HG02884 (cell line): ENCODE results near the gene SORL1.
A peak's percentile ranks its signal among the peaks of the same experiment; 100 is the strongest.

Source experiments
- ATAC-seq: cut with Tn5 transposase; IDR thresholded peaks from one replicate; pipeline ENCODE4 v1.9.1; 2021; ENCODE audit warnings: mild to moderate bottlenecking, moderate library complexity; ENCODE audit not compliant: unreplicated experiment

SORL1 gene

DNA sequence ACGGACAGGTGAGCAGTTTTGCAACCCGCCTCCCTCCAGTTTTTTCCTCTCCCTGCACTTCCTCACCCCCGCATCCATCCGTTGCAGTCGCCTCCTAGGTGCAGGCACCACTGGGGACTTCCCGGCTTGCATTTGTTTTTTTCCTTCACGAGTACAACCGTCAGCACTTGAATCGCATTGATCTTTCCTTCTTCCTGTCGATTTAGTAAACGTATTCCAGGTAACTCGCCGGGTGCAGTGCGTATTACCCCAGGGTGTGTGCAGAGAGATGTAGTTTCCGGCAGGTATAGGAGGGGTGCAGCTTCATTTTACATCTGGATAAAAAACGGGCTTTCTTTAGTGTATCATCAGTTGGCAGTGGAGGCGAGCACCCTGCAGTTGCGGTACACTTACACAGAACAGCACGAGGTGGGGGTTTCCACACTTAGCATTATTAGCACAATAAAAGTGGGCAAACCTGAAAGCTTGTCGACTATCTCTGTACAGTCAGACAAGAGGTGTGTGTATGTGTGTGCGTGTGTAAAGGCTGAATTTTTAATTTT lies 566 bp downstream of the SORL1 start, which contains the start of gene SORL1-AS1:
Gene SORL1-AS1, minus strand, starts transcription at position 359 of the 542 bp plus-strand sequence.
- ATAC-seq: no peak

DNA sequence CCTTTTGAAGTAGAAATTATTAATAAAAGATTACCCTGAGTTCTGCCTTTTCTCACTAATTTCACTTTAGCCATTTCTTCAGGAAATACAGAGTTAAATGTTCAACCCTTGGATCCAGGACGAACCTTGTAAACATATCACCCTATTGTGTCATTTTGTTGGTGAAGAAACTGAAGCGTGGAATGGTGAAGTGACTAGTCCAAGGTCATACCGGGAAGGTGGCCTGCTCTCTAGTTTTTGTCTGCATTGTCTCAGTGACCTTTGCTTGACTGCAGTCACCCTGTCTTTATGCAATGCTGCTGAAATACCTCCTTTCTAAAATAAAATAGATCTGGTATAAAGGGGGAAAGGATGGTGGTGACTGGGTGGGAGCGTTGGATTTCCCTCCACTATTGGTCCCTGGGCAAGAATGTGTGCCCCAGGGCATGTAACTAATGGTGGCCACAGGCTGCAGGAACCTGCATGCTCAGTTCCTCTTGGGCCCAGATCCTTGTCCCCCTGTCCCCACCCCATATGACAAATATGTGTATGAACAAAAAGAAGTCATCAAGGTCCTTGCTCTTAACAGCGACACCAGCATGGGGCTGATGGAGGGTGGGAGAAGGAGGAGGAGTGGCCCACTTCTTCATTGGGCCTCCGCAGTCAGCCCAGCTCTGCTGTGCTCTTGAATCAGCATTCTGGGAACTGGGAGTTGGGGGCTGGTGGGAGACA lies 1.6 kb downstream of the SORL1 start:
- no peak for ATAC-seq

DNA sequence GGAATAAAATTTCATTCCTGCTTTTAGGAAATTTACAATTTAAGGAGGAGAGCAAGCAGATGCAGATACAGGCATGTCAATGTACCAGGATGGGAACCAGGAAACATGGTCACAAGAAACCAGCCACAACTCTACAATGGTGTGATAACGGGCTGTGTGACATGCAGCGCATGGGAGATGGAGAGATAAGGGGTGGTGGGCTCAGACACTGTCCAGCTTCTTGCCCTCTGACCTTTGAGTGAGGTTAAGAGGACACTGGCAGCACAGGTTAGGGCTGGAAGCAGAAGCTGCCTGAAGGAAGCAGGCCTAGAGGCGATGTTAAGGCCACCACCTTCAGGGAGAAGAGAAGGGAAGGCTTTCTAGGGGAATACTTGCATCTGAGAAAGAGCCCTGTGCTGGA lies 3.0 kb downstream of the SORL1 start:
- ATAC-seq: no peak

DNA sequence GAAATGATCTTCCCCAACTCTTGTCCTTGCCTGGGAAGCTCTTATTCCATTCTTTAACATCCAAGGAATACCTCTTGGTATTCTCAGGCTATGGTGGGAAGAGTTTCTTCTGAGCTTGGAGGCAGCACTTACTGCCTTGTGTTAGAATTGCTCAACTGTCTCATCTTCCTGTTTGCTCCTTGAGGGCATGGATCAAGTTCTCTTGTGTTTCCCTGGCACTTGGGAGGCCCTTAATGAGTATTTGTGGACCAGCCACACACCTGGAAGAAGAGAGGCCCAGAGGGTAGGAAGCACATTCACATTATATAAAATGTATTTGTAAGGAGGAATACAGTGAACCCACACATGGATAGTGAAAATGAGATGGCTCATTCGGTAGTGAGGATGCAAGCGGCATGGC lies 4.0 kb downstream of the SORL1 start:
- ATAC-seq: no peak

DNA sequence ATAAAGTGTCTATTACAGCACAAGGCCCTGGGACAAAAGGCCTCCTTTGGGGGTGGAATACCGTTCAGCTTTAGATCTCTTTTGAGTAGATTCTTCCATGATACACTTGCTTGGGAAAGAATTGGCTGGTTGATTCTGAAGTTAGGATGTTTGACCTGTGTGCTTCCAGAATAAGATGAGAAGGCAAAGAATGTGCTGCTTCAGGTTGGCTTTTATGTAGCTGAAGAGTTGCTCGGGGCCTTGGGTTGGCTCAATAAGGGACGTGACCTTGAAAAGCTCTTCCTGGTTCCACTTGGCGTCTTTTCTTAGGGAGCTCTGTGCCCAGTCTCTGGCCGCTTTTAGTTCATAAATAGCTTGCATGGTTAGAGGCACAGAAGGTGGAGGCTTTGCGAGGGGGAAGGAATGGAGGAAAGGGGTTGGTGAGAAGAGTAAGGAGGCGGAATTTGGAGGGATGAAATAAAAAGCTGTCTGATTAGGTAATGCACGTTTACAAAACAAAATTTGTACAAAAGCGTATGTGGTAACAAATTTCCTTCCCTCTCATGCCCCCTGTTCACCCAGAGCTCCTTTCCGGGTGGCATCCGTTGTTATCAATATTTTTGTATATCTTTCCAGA lies 4.8 kb downstream of the SORL1 start:
- ATAC-seq: no peak

DNA sequence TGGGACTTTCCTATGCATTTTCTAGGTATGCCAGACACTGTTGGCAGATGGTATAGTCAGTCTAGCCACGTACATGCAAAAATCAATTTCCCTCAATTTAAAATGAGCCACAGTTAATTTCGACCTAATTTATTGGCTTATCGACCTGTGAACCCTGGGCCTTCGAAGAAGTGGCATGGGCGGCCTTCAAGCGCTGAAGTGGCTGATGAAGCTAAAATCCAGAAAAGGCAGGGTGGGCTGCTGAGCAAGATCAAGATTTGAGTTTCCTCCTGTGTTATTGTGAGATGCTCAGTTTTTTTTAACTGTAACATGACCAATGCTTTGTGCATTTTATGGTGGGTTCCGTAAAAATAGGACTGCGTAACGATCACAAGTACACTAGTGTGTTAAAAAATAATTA lies 6.4 kb downstream of the SORL1 start:
- no peak for ATAC-seq

DNA sequence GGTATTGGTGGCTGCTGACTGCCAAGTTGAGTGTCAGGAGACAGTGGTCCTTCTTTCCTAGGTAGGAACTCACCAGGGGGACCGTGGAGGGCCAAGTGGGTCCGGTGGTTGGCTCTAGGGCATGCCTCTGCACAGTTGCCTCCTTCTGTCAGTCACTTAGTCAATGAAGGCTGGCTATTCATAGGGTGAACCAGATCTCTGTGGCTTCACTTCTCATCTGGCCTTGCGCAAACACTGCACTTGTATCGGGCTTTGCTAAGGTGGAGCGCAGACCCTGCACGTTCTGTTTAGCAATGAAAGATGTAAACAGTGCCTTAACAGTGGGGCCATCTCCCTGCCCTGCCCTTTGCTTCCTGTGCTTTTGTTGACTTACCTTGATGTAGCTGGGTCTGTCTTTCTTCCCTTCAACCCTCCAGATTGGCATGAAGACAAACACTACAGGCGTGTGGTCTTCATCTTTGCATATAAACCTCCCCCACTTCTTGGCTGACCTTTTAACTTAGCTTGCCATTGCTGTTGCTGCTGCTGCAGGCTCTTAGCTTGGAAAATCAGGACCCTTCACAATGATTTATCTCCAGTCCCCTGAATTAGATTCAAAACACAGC lies 7.4 kb downstream of the SORL1 start:
- no peak for ATAC-seq

DNA sequence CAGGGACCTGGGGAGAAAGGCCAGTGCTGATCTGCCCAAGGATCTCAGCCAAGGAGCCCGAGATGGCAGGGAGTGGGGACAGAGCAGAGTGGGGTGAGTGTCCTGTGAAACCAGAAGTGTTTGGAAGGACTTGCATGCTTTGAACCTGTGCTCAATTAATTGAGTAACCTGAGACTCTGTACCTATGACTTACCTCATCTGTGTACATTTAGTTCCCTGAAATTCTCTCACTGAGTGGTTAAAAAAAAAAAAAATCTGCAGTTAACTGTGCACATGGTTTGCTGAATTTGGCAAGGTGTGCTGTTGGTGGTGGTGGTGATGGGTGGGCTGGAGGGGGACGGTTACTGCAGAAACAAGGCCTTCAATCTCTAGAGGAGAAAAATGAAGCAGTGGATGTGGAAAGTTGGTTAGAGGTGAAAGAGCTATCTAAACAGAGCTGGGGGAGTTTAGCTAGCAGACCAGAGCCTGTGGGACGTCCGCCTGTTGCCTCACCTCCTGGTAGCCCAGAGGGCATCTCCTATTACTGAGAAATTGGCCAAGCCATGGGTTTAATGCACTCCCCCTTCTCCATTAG lies 8.9 kb downstream of the SORL1 start:
- ATAC-seq: no peak

DNA sequence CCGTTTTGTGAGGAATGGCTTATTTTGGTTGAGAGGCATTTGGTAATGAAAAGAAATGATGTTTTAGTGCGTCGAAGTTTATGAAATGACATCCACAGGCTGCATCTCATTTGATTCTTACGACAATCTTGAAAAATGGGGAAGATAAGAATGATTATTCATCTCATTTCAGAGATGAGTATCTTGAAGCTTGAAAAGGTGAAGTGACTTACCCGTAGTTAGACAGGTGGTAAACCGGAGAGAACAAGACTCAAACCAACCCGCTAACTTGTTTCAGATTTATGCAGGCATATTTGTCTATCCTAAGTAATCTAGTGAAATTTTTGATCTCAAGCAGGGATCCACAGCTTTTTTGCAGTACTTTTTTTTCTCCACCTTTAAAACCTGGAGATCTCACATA lies 9.7 kb downstream of the SORL1 start:
- ATAC-seq: no peak

DNA sequence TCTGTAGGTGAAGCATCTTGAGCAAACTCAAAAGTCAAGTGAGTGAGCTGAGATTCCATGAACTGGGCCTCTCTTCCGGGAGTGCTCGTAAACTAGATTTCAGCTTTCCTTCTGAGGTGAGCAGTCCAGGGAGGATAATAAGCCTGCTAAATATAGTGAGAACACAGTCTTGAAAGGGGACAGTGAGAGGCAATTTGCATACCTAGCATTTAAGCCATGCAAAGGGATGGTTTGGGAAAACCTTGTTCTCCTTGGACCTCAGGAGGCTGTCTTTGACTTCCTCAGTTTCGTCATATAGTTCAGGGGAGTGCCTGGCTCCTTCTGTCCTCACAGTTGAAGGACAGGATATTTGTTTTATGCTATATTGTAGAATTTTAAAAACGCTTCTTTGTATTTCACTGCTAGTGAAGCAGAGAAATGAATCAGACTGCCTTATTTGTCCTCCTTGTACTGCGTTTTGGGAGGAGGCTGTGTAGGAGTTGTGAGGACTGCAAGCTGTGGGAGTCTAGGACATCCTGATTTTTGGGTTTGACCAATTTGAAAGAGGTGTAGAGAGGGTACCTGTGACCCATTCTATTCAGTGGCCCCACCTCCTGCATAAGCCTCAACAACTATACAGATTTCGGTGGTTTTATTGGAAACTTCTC lies 11.7 kb downstream of the SORL1 start:
- no peak for ATAC-seq

DNA sequence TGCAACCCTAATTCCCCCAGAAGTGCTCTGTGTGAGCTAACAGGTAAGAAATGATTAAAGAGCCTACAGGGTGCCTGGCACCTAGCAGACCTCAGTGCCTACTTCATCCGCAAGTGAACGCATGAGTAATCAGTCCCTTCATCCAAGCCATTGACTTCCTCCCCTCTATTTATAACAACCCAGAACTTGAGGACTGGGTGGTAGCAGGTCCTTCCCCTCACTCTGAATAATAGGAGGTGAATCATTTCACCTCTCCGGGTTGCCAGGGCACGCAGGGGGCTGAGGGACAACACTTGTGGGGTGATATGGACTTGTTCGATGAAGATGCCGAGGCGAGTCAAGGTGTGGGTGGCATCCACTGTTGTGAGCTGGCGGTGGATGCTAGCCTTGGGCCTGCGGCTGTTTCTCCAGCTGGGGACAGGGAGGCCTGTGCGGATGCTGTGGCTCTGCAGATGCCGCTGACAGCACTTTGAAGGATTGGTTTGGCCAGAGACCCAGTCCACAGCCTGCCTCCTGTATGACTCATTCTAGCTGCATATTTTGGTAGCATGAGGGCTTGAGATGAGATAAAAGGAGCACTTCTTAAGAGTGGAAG lies 12.3 kb downstream of the SORL1 start:
- ATAC-seq: no peak

DNA sequence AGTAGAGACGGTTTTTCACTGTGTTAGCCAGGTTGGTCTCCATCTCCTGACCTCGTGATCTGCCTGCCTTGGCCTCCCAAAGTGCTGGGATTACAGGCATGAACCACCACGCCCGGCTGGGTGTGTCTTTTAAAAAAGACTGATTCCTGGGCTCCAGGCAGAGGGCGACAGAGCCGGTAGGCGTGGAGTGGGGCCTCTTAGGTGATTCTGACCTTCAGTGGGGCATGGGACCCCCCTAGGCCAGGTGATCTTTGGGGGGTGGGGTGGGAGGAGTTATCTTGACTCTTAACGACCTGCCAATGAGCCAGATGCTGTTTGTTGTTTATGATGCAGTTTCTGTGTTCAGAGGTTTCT lies 13.6 kb downstream of the SORL1 start:
- ATAC-seq: no peak

DNA sequence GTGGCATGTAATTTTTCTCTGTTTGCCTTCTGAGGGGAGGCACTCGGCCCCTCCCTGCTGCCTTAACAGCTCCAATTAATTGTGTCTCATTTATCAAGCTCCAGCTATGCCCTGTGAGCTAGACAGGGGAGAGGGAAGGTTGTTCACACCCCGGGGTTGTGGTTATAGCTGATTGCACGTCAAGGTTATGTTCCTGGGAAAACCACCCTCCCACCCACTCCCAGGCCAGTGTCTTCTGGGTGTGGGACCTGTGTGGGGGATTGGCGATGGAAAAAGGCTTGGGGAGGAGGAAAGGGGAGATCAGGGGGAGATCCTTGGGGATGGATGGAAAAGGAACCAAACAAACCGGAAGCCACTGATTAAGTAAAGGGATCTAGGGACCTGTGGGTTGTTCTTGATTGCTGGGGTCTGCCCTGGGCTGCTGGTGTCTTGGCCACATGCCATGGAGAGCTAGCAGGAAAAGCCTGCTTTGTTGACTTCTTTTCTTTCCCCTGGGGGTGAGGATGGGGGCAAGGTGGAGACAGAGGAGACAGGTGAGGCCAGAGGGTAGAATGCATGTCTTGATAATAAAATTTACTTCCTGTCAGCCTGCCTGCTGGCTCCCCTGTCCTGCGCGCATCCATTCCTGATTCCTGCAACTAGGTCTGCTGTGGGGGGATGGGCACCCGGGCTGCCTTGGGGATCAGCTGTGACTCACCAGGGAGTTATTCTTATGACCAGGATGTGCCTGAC lies 14.1 kb downstream of the SORL1 start:
- ATAC-seq: no peak

DNA sequence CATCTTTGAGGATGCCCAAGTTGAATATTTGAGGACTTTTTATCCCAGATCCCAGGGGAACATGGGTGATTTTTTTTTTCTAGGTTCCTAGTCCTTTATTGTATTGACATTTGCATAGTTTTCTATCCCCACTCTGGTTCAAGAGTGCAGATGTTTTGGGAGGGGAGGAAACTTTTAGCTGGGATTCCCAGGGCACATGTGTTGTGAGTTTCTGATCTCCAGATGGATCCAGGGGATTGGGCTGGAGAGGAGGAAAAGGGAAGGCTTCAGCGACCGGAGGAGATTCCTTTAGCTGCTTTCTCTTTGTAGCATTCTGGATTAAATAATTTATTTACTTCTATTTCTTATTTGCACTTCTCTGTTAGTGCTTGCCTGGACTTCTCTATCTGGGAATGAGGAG lies 15.4 kb downstream of the SORL1 start:
- no peak for ATAC-seq

DNA sequence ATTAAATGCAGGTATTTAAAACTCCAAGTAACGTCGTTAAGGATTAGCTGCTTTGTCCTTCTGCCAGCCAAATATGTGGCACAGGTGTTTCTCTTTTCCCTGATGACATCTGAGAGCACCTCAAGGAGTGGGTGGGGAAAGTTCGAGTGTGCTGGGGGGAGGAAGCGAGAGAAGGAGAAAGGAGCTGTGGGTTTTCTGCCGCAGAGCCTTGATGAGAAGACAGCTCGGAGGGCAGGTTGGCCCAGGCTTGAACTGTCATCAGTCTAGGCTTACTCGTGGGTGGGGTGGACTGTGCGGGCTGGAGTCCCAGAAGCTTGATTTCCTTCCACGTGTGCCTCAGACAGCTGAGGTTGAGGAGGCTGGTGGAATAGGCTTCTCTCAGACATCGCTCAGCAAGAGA lies 15.9 kb downstream of the SORL1 start:
- peak; percentile 63 for ATAC-seq

DNA sequence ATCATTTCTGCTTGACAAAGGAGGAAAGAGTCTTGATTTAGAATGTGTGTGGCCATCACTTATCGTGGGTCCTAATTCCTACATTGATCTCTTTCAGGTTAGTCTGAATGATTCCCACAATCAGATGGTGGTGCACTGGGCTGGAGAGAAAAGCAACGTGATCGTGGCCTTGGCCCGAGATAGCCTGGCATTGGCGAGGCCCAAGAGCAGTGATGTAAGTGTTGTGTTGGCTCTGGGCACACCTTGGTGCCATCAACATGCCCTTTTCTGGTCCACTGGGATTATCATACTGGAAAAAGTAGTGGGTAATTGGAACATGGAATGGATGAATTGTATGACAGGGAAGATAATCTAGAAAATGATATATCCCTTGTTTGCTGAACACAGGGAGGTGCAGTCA lies 17.8 kb downstream of the SORL1 start:
- ATAC-seq: no peak

DNA sequence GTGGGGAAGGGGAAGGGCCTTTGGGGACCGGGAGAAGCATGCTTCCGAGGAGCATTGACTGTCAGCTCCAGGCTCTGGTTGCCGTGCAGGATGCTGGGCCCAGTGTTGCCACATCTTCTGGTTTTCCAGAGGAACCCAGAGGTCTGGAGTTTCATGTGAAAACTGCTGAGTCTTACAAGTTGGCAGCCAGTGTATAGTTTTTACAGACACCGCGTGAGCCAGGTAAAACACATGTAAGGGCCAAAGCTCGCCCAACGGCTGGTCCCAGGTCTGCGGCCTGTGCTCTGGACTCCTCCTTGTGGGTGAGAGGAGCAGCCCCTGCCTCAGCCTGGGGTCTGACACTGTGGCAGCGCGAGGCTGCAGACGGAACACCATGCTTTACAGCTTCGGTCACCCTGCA lies 19.1 kb downstream of the SORL1 start:
- ATAC-seq: no peak

DNA sequence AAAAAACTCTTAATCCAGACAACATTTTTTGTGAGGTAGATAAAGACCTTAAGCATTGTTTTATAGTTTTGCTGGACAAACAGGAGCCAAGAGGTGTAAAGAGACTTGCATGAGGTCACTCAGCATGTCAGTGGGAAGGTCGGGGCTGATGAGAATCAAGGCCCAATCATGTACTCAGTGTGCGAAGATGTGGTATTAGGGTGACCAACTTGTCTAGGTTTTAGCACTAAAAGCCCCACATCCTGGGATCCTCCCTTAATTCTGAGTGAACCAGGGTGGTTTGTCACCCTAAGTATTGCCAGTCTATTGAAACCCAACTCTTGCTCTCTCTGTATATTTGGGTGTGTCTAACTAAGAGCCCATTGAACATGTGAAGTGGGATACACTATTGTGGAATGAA lies 20.2 kb downstream of the SORL1 start:
- no peak for ATAC-seq

DNA sequence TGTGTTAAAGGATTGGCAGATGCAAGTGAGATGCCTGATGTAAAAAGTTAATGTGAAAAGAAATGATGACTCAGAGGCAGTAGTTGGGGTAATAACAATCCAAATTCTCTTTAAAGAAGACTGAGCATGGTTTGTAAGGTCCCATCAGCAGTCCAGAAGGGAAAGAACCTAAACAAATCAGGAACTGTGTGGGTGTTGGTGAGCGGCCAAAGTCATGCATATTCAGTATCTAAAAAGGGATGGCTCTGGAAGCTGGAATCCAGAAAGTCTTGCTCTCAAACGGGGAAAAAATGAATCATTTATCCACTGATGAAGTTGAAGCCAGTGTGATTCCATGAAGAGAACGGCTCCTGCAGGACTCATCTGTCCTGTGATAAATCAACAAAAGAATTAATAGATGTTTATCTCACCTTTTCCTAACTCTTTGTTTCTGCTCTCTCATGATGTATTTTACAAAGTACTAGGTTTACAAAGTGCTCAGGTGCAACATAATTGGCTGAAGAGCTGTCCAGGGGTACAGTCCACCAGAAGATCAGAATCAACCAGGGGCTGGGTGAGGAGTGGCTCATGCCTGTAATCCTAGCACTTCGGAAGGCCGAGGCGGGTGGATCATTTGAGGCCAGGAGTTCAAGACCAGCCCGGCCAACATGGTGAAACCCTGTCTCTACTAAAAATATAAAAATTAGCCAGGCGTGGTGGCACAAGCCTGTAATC lies 21.1 kb downstream of the SORL1 start:
- no peak for ATAC-seq

DNA sequence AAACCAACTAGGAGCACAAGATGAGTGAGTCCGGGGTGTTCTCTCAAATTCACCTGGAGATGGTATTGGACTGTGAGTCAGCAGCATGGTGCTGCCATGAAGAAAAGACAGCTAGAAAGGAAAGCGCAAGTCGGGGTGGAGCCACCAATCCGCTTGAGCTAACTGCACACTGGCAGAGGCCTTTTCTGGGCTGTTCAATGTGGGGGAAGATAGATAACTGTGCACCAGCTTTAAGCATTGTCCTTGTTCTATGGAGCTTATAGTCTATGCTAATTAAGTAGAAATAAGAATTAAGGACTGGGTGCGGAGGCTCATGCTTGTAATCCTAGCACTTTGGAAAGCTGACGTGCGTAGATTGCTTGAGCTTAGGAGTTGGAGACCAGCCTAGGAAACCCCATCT lies 22.6 kb downstream of the SORL1 start:
- no peak for ATAC-seq
